ENCODE data around the gene CISTR. TPM values are rescaled to one million over a fixed set of nuclear protein-coding genes. Genes with fewer than 3 reads are reported as not detected.
A peak's percentile ranks its signal among the peaks of the same experiment; 100 is the strongest.

Gene CISTR
- total RNA-seq, 1 donor from 2014 or later, result not detected

DNA sequence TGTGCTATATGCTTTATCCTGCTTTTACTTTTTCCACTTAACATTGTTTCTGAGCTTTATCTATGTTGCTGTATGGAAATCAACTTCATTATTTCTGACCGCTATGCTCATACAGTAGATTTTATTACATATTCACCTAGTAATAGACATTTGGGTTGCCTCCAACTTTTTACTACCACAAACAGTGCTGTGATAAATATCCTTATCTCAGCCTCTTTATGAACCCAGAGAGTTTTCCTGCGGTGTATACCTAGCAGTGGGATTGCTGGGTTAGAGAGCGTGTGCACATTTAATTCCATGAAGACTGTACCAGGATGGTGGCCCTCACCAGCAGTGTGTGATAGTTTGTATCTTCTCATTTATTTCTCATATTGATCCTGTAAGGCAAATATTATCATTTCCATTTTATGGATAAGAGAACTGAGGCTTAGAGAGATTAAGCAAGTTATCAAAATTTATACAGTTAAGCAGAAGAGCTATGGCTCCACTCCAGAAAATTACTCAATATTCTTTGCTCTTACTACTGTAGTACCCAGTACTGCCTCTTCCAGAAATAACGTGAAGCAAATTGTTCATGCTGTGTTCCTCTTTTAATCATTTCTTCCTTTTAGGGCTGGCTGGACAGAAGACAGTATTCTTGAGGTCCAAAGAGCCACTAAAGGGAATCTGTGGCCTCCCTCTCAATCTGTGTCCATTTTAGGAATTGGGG is 26.3 kb upstream of the CISTR start:
- no peak for DNase-seq (ENCODE audit: low read depth)
- no peak overlapping the region for H3K4me3 ChIP-seq (ENCODE audit: low read depth, low read length)
- TF ChIP-seq, protein P1, sequence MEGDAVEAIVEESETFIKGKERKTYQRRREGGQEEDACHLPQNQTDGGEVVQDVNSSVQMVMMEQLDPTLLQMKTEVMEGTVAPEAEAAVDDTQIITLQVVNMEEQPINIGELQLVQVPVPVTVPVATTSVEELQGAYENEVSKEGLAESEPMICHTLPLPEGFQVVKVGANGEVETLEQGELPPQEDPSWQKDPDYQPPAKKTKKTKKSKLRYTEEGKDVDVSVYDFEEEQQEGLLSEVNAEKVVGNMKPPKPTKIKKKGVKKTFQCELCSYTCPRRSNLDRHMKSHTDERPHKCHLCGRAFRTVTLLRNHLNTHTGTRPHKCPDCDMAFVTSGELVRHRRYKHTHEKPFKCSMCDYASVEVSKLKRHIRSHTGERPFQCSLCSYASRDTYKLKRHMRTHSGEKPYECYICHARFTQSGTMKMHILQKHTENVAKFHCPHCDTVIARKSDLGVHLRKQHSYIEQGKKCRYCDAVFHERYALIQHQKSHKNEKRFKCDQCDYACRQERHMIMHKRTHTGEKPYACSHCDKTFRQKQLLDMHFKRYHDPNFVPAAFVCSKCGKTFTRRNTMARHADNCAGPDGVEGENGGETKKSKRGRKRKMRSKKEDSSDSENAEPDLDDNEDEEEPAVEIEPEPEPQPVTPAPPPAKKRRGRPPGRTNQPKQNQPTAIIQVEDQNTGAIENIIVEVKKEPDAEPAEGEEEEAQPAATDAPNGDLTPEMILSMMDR (conservative IDR thresholded peaks at IDR 0.05; ENCODE audit: low read depth, low read length), result no peak

DNA sequence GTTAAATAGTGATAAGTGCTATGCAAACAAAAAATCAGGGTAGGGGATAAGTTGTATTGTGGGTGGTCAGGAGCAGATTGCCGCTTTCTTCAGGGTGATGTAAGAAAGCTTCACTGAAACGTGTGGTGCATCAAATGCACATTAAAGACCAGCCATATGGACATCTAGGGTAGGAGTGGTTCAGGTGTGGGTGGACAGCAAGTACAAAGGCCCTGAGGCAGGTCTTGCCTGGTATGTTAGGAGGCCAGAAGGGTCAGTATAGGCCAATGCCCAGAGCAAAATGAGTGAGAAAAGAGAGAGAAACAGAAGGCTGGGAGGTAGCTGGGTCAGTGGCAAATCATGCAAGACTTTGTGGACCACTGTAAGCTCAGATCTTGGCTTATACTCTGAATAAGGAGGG is 25.6 kb upstream of the CISTR start:
- DNase-seq (ENCODE audit: low read depth), result no peak
- TF ChIP-seq, protein P1 (conservative IDR thresholded peaks at IDR 0.05; ENCODE audit: low read depth, low read length), result no peak
- H3K4me3 ChIP-seq (ENCODE audit: low read depth, low read length), result no peak overlapping the region

DNA sequence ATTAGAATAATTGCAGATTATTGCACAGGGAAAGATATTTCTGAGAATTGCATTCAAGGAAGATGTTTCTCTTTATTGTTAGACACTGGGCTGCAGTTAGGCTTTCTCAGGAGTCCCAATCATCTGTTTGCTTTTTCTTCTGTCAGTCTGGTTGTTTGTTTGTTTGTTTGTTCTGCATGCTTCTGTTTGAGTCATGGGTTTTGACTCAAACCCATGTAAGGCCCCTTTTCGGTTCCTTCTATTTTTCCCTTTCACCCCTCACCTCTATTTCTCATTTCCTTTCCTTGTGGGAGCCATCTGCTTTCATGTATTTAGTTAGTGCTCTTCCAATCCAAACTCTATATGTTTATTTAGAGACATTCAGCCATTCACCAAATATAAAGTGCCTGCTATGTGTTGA is 25.1 kb upstream of the CISTR start:
- TF ChIP-seq, protein P1 (conservative IDR thresholded peaks at IDR 0.05; ENCODE audit: low read depth, low read length), result no peak
- DNase-seq (ENCODE audit: low read depth), result no peak
- no peak overlapping the region for H3K4me3 ChIP-seq (ENCODE audit: low read depth, low read length)

DNA sequence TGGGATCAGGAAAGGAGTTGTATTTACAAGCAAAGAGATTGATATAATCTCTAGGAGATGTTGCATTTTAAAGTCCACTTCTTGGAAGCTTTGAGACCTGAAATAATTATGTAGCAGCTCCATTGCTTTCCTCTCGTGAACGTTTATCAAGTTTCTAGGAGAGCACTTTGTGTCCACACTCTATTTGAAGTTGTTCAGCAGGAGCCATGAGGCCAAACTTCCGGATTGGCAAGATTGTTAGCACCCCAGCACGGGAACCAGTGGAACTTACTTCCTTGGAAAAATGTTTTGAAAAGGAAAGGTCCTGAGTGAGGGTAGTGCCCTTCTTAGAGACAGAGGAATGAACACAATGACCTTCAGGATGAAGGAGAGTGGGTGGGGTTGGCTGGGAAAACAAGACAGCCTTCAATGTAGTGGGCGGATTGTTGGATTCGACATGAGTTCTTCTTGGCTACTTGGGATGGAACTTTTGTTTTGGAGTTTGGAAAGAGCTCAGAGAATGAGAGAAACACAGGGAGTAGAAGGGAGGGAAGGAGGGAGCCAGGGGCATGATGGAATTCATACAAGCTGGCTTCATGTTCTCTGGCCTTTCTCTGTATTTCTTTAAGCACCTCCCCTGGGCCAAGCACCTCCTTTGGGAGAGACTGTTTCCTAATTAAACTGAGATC is 23.8 kb upstream of the CISTR start:
- no peak for DNase-seq (ENCODE audit: low read depth)
- TF ChIP-seq, protein P1 (conservative IDR thresholded peaks at IDR 0.05; ENCODE audit: low read depth, low read length), result no peak
- H3K4me3 ChIP-seq (ENCODE audit: low read depth, low read length), result no peak overlapping the region

DNA sequence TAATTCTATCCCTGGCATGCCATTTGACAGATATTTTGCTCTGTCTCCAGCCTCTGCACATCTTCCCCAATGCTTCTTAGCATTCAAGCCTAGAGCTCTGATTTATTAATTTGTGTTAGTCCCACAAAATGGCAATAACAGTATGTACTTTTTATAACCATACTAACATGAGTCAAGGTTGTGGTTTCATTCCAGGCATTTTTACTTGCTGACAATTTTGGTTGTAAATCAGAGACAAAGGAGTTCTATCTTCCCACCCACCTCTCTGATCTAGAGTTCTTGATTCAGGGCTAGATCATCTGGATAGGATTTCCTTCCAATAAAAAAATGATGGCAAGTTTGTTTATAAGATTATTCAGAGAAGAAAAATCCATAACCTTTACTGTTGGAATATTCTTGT is 18.5 kb upstream of the CISTR start:
- TF ChIP-seq, protein P1 (conservative IDR thresholded peaks at IDR 0.05; ENCODE audit: low read depth, low read length), result no peak
- H3K4me3 ChIP-seq (ENCODE audit: low read depth, low read length), result no peak overlapping the region
- DNase-seq (ENCODE audit: low read depth), result peak; percentile 19

DNA sequence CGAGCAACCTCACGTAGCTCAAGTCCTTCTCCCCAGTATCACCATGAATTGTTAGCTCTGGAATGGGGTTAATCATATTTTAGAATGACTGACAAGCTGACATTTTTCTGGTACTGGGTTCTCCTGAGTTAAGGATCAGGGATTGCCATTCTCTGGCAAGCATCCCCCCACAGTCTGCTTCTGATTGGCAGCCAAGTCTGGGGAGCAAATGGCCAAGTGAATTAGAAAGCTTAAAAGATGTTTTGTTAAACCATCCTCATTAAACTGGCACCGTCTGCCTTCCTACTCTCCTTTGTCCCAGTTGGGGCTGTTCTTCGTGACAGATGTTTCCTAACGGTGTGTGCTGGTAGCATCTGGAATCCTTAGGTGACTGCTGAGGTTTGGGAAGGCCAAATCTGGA is 17.2 kb upstream of the CISTR start:
- no peak for DNase-seq (ENCODE audit: low read depth)
- no peak overlapping the region for H3K4me3 ChIP-seq (ENCODE audit: low read depth, low read length)
- TF ChIP-seq, protein P1 (conservative IDR thresholded peaks at IDR 0.05; ENCODE audit: low read depth, low read length), result no peak

DNA sequence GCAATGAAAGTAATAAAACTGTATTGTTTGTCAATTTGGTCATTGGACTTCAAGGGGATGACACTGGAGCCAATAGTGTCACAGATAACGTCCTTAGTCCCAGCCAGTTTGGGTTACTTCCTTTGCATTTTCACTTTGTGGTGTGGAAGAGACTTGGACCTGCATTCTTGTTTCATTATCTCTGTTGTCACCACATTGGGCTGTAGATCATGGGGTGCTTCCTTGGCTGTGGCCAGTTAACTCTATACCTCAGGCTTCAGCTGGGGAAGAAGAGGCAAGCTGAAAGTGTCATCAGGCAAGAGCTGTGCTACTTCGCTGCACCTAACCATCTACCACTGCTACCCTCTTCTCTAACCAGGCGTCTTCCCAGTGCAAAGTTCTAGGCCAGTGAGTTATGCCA is 15.1 kb upstream of the CISTR start:
- TF ChIP-seq, protein P1 (conservative IDR thresholded peaks at IDR 0.05; ENCODE audit: low read depth, low read length), result no peak
- no peak for DNase-seq (ENCODE audit: low read depth)
- no peak overlapping the region for H3K4me3 ChIP-seq (ENCODE audit: low read depth, low read length)
